ENCODE results near the gene TNN.

GRCh38 chr1:175088525-175088951 lies 20.9 kb downstream of the TNN start:
- no peak for TF ChIP-seq CTCF (IDR thresholded peaks at IDR 0.05)
- no peak for TF ChIP-seq POLR2A (IDR thresholded peaks at IDR 0.05)
